GM19193 (cell line): ENCODE measurements around the gene NKAIN2.

Source experiments
- POLR2A ChIP-seq: IDR thresholded peaks from 4 replicates; pipeline ENCODE4 v1.6.1; 2011; ENCODE audit not compliant: insufficient read depth, insufficient read length; ENCODE audit errors: extremely low read depth

Gene NKAIN2

DNA sequence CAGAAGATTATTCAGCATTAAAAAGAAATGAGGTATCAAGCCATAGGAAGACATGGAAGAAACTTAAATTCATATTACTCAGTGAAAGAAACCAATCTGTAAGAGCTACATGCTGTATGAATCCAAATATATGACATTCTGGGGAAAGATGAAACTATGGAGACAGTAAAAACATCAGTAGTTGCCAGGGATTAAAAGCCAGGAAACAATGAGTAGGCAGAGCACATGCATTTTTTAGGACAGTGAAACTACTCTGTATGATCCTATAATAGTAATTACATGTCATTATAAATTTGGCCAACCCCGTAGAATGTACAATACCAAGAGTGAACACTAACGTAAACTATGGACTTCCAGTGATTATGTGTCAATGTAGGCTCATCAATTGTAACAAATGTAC, 1065.8 kb downstream of the NKAIN2 start:
- no peak for TF ChIP-seq POLR2A

DNA sequence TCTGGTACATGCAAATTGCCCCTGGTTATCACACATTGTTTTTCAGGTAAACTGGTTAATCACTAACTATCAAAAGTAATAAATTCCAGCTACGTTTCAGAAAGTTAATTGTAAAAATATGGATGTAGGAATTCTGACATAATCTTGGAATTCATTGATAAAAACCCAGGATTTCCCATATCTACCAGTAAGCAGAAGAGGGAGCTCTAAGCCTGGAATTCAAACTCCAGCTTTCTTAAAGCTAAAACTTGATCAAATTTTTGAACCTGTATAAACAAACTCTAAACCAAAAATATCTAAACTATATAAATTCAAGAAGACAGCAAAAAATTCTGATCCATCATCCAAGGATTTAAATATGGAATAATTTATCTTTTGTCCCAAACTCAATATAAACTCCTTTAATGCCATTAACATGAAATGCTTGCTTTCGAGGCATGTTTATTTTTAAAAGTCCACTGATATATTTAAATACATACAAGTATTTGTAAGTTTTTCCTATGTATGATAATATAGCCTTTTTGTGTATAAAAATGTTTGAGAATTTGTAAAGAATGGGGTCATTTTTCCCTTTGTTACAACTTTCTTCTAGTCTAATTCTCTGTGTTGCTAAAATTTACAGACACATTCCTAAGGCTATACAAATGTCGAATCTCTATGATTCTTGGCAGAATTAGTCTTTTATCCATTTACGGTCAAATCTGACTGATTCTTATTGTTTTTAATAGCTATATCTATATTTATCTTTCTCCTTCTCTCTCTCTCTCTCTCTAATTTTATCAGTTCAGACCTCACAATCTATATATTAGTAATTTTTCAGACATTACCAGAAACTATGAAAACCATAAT, 1067.2 kb downstream of the NKAIN2 start:
- TF ChIP-seq POLR2A = no peak

DNA sequence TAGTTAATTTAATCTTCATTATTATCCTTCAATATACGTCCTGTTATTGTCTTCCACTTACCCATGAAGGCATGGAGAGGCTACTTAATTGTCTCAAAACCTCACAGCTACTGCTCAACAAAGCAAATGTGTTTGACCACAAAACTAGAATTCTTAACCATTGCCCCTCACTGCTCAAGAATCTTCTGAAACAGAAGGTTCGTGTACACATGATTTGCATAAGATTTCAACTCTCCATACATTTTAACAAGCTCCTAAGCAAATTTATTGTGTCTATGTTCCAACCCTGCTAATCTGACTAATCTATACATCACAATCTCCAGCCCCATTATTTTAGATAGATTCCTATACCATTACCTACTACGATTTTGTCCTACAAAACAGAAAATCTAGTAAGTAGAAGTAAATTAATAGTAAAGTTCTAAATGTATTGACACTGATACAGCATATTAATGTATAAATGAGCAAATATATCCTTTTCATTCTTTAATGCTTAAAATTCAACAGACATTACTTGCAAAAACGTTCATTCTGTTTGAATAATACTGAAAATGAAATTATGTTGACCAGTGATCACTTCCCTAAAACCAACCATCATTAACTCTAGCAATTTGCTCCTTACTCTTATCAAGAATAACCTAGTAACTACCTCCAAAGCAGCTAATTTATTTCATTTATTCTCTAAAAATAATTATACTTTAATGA, 1068.8 kb downstream of the NKAIN2 start:
- no peak for TF ChIP-seq POLR2A

DNA sequence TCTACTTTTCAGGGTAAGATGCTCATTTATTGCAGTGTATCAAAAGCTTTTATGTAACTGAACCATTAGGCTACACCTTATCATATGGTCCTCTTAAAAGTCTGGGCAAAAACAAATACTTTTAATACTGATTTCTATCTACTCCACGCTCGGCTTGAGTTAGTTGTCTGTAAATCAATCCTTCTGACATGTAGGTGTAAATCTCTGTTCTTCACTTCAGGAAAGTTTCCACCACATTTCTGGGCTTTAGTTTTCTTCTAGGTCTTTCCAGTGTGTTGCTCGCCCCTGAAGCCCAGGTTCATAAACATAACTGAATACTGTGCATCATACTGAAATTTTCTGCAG, 1069.4 kb downstream of the NKAIN2 start:
- no peak for TF ChIP-seq POLR2A
